H9 (cell line): ENCODE results near the gene CREB5. TPM values are rescaled to one million over a fixed set of nuclear protein-coding genes. Genes with fewer than 3 reads are reported as not detected.

Experiments
- DNase-seq: peaks from one replicate; pipeline ENCODE4 v3.0.0-alpha.2; 2017
- H2AFZ ChIP-seq: one replicate; pipeline ENCODE4 v1.6.1; 2013; ENCODE audit warnings: mild to moderate bottlenecking, low read length, control low read depth, moderate library complexity
- H2AK5ac ChIP-seq: 2 replicates; pipeline ENCODE4 v1.6.1; 2013; ENCODE audit warnings: low read length, control low read depth, mixed read lengths; ENCODE audit not compliant: insufficient read length
- H2BK120ac ChIP-seq: one replicate; pipeline ENCODE4 v1.6.1; 2013; ENCODE audit warnings: low read depth, mild to moderate bottlenecking, low read length, control low read depth, inconsistent platforms; ENCODE audit not compliant: poor library complexity, severe bottlenecking
- H2BK12ac ChIP-seq: 2 replicates; pipeline ENCODE4 v1.6.1; 2013; ENCODE audit warnings: low read length, control low read depth, mixed read lengths, low read depth; ENCODE audit not compliant: insufficient read length
- H2BK15ac ChIP-seq: 2 replicates; pipeline ENCODE4 v1.6.1; 2013; ENCODE audit warnings: low read depth, low read length, control low read depth
- H2BK20ac ChIP-seq: one replicate; pipeline ENCODE4 v1.6.1; 2013; ENCODE audit warnings: low read depth, mild to moderate bottlenecking, low read length, control low read depth, inconsistent platforms; ENCODE audit not compliant: poor library complexity, severe bottlenecking
- H2BK5ac ChIP-seq: 2 replicates; pipeline ENCODE4 v1.6.1; 2013; ENCODE audit warnings: low read length, control low read depth, mixed read lengths; ENCODE audit not compliant: insufficient read length
- H3K14ac ChIP-seq: 2 replicates; pipeline ENCODE4 v1.6.1; 2013; ENCODE audit warnings: low read length, control low read depth; ENCODE audit not compliant: insufficient read depth
- H3K18ac ChIP-seq: 2 replicates; pipeline ENCODE4 v1.6.1; 2013; ENCODE audit warnings: low read depth, mild to moderate bottlenecking, mixed read lengths, low read length, control low read depth; ENCODE audit not compliant: insufficient read length
- H3K23ac ChIP-seq: 2 replicates; pipeline ENCODE4 v1.6.1; 2013; ENCODE audit warnings: low read length, control low read depth, mixed read lengths, low read depth; ENCODE audit not compliant: insufficient read length
- H3K23me2 ChIP-seq: 2 replicates; pipeline ENCODE4 v1.6.1; 2013; ENCODE audit warnings: low read depth, mild to moderate bottlenecking, mixed read lengths, low read length, control low read depth; ENCODE audit not compliant: insufficient read length, poor library complexity, severe bottlenecking
- H3K27ac ChIP-seq: 2 replicates; pipeline ENCODE4 v1.5.1; 2013; ENCODE audit warnings: low read length, control low read depth, mixed read lengths, low read depth; ENCODE audit not compliant: insufficient read length
- H3K27me3 ChIP-seq: 2 replicates; pipeline ENCODE4 v1.6.1; 2013; ENCODE audit warnings: low read length, control low read depth, inconsistent platforms; ENCODE audit not compliant: insufficient read depth
- H3K4ac ChIP-seq: 2 replicates; pipeline ENCODE4 v1.6.1; 2013; ENCODE audit warnings: low read depth, mild to moderate bottlenecking, control low read depth, inconsistent platforms, low read length, moderate library complexity
- H3K4me1 ChIP-seq: 2 replicates; pipeline ENCODE4 v1.6.1; 2013; ENCODE audit warnings: low read length, control low read depth, inconsistent platforms; ENCODE audit not compliant: insufficient read depth
- H3K4me2 ChIP-seq: 2 replicates; pipeline ENCODE4 v1.6.1; 2013; ENCODE audit warnings: low read length, control low read depth, mixed read lengths; ENCODE audit not compliant: insufficient read length, insufficient read depth
- H3K56ac ChIP-seq: 2 replicates; pipeline ENCODE4 v1.6.1; 2013; ENCODE audit warnings: low read depth, mild to moderate bottlenecking, mixed read lengths, low read length, control low read depth; ENCODE audit not compliant: insufficient read length
- H3K79me1 ChIP-seq: 2 replicates; pipeline ENCODE4 v1.6.1; 2013; ENCODE audit warnings: low read depth, mild to moderate bottlenecking, moderate library complexity, low read length, control low read depth, inconsistent platforms; ENCODE audit not compliant: insufficient read depth, poor library complexity, severe bottlenecking
- H3K79me2 ChIP-seq: 2 replicates; pipeline ENCODE4 v1.6.1; 2013; ENCODE audit warnings: low read length, control low read depth, inconsistent platforms; ENCODE audit not compliant: insufficient read depth
- H3K9ac ChIP-seq: 2 replicates; pipeline ENCODE4 v1.6.1; 2013; ENCODE audit warnings: low read length, control low read depth, mixed read lengths; ENCODE audit not compliant: insufficient read length; ENCODE audit errors: extremely low read depth
- H3K9me3 ChIP-seq: one replicate; pipeline ENCODE4 v1.6.1; 2013; ENCODE audit warnings: low read depth, low read length, inconsistent platforms; ENCODE audit not compliant: control insufficient read depth
- H3T11ph ChIP-seq: one replicate; pipeline ENCODE4 v1.6.1; 2013; ENCODE audit warnings: mild to moderate bottlenecking, low read length, control low read depth, inconsistent platforms
- H4K20me1 ChIP-seq: one replicate; pipeline ENCODE4 v1.6.1; 2013; ENCODE audit not compliant: control insufficient read depth, insufficient read length, insufficient read depth
- H4K5ac ChIP-seq: 2 replicates; pipeline ENCODE4 v1.6.1; 2013; ENCODE audit warnings: low read depth, mild to moderate bottlenecking, mixed read lengths, low read length, control low read depth; ENCODE audit not compliant: insufficient read length
- H4K8ac ChIP-seq: replicated peaks from 2 replicates; pipeline ENCODE4 v1.6.1; 2013; ENCODE audit warnings: low read length, control low read depth, mixed read lengths, low read depth; ENCODE audit not compliant: insufficient read length
- H4K91ac ChIP-seq: 2 replicates; pipeline ENCODE4 v1.6.1; 2013; ENCODE audit warnings: low read depth, mild to moderate bottlenecking, moderate library complexity, mixed read lengths, low read length, control low read depth; ENCODE audit not compliant: insufficient read length
- H3K27ac Mint-ChIP-seq, 3 experiments: 2 replicates in 2 of 3; 3 replicates in 1 of 3; pipeline ENCODE4 v1.8.0; 2020 to 2021; ENCODE audit warnings: mixed read lengths in 3 of 3, mild to moderate bottlenecking in 1 of 3, moderate library complexity in 1 of 3
- H3K27me3 Mint-ChIP-seq: 2 replicates; pipeline ENCODE4 v1.8.0; 2021; ENCODE audit warnings: low read depth, mild to moderate bottlenecking, moderate library complexity, mixed read lengths
- H3K36me3 Mint-ChIP-seq, 3 experiments: 2 replicates in 2 of 3; 3 replicates in 1 of 3; pipeline ENCODE4 v1.8.0; 2020 to 2021; ENCODE audit warnings: low read depth in 3 of 3, mixed read lengths in 3 of 3; ENCODE audit not compliant: insufficient read depth in 1 of 3
- H3K4me1 Mint-ChIP-seq, 2 experiments: 2 replicates each; pipeline ENCODE4 v1.8.0; 2020; ENCODE audit warnings: mixed read lengths in 2 of 2
- H3K4me3 Mint-ChIP-seq, 2 experiments: 2 replicates in 1 of 2; 3 replicates in 1 of 2; pipeline ENCODE4 v1.8.0; 2020 to 2021; ENCODE audit warnings: mild to moderate bottlenecking in 2 of 2, mixed read lengths in 2 of 2, moderate library complexity in 1 of 2
- H3K9me3 Mint-ChIP-seq, 2 experiments: 2 replicates in 1 of 2; 3 replicates in 1 of 2; pipeline ENCODE4 v1.8.0; 2020; ENCODE audit warnings: mild to moderate bottlenecking in 2 of 2, mixed read lengths in 2 of 2, moderate library complexity in 1 of 2
- CTCF ChIP-seq: fragments of 200-600 bp; sonication (generic); conservative IDR thresholded peaks from 3 replicates; pipeline ENCODE4 v1.8.0; 2021; ENCODE audit warnings: antibody characterized with exemption, mild to moderate bottlenecking
- WGBS: extraction: QIAGEN DNeasy Blood & Tissue Kit; methylation state at CpG from one replicate; pipeline ENCODE4 v1.1.7; 2013; ENCODE audit warnings: missing lambda C conversion rate, low lambda C conversion rate, mixed read lengths; ENCODE audit not compliant: insufficient read length; ENCODE audit errors: extremely low coverage; 5-methylcytosine and 5-hydroxymethylcytosine counted together
- total RNA-seq: library from RNA; stranded (reverse); gene quantifications from 2 replicates; pipeline ENCODE4 v1.2.1, GENCODE V29; 2021

CREB5 gene
- total RNA-seq, 1 experiment from 2014 or later, result 4.0 TPM

GRCh38 chr7:28726555-28726954 lies 314.2 kb downstream of the CREB5 start:
- H2BK12ac ChIP-seq, result no peak overlapping the region
- H3K79me1 ChIP-seq, result no peaks in the 10 kb centered on the region
- no peaks in the 10 kb centered on the region for H3K23me2 ChIP-seq
- H2AK5ac ChIP-seq, result no peak overlapping the region
- no peaks in the 10 kb centered on the region for H4K20me1 ChIP-seq
- no peaks in the 10 kb centered on the region for H3K27me3 ChIP-seq
- H2BK15ac ChIP-seq, result no peak overlapping the region
- no peaks in the 10 kb centered on the region for H3K9me3 ChIP-seq
- no peak for TF ChIP-seq CTCF
- H3K18ac ChIP-seq, result no peak overlapping the region
- no peaks in the 10 kb centered on the region for H3K4me1 ChIP-seq
- no peak overlapping the region for H2AFZ ChIP-seq
- Mint-ChIP-seq H3K27ac (no peak overlapping the region), H3K4me1 (peaks cover 20 to 22% of the 10 kb centered on the region in 2 experiments), H3K27me3 (no peaks in the 10 kb centered on the region), H3K4me3 (no peak overlapping the region), H3K36me3 (no peaks in the 10 kb centered on the region), H3K9me3 (no peaks in the 10 kb centered on the region)
- DNase-seq, result no peak
- no peak overlapping the region for H3K27ac ChIP-seq
- H3K4ac ChIP-seq, result no peak overlapping the region
- no peak overlapping the region for H2BK120ac ChIP-seq
- H4K5ac ChIP-seq, result no peak overlapping the region
- no peak overlapping the region for H3K23ac ChIP-seq
- H2BK5ac ChIP-seq, result no peak overlapping the region
- no peak overlapping the region for H3K4me2 ChIP-seq
- H3T11ph ChIP-seq, result no peak overlapping the region
- no CpG with 5 or more reads among the region's 1 CpG for WGBS
- H3K9ac ChIP-seq, result no peak overlapping the region
- no peak overlapping the region for H2BK20ac ChIP-seq
- H3K79me2 ChIP-seq, result no peaks in the 10 kb centered on the region
- H3K14ac ChIP-seq, result no peak overlapping the region
- H4K91ac ChIP-seq, result no peak overlapping the region
- no peak overlapping the region for H4K8ac ChIP-seq
- H3K56ac ChIP-seq, result no peak overlapping the region
